Skeletal muscle satellite cell (primary cell): Measurements from ENCODE around the gene TTC31.

Experiments
- H3K27me3 ChIP-seq: 2 replicates; pipeline ENCODE4 v1.7.0; 2013; ENCODE audit warnings: low read length; ENCODE audit not compliant: control insufficient read depth, insufficient read depth
- H3K36me3 ChIP-seq: 2 replicates; pipeline ENCODE4 v1.7.0; 2013; ENCODE audit warnings: mild to moderate bottlenecking, control low read depth, low read length; ENCODE audit not compliant: insufficient read depth
- H3K4me1 ChIP-seq: 2 replicates; pipeline ENCODE4 v1.7.0; 2013; ENCODE audit warnings: low read length; ENCODE audit not compliant: control insufficient read depth, insufficient read depth
- H3K4me2 ChIP-seq: 2 replicates; pipeline ENCODE4 v1.7.0; 2013; ENCODE audit warnings: mild to moderate bottlenecking, low read length
- H3K4me3 ChIP-seq: 2 replicates; pipeline ENCODE4 v1.7.0; 2013; ENCODE audit warnings: low read length
- H3K9ac ChIP-seq: 2 replicates; pipeline ENCODE4 v1.7.0; 2013; ENCODE audit warnings: mild to moderate bottlenecking, low read depth, low read length, moderate library complexity
- H3K9me3 ChIP-seq: replicated peaks from 2 replicates; pipeline ENCODE4 v1.7.0; 2013; ENCODE audit warnings: mild to moderate bottlenecking, control low read depth, low read length

The TTC31 gene

DNA sequence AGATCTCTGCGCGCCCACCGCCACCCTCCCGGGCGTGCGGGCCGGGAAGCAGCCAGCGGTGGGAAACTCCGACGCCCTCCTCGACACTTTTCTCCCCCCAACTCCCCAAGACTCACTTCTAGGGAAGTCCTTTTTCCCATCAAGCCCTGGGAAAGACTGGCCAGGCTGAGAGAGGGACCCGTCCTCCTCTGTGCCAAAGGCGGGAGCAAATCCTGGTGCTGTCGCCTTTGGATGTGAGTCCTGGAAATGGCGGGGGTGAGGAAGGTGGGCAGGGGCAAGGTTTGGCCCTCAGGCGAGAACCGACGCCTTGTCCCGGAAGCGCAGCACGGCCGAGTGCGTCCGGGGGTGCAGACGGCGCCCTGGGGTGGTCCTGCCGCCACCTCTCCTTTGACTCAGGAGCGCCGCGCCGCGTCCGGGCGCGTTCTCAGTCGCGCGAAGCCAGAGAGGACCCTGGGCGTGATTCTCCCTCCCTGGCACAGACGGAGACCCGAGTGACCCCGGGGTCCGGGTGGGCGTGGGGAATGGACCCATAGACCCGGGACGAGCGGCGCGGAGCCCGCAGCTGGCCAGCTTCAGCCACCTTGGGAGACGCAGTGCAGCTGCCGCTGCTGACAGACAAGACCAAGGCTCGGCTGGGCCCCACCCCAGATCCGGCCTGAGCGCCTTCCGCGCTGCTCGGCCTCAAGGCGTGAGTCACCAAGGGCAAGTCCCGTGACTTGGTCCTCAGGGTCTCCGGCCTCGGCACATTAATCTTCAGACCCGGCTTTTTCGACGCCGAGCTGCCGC, 20.0 kb downstream of the TTC31 start:
- Histone ChIP-seq H3K4me3 (peak overlapping the region; percentile 77), H3K9ac (peak overlapping the region; percentile 85), H3K27me3 (peaks cover 31% of the 10 kb centered on the region), H3K9me3 (no peaks in the 10 kb centered on the region), H3K4me2 (peak overlapping the region; percentile 97), H3K36me3 (peaks cover 17% of the 10 kb centered on the region), H3K4me1 (peaks cover 59% of the 10 kb centered on the region)

DNA sequence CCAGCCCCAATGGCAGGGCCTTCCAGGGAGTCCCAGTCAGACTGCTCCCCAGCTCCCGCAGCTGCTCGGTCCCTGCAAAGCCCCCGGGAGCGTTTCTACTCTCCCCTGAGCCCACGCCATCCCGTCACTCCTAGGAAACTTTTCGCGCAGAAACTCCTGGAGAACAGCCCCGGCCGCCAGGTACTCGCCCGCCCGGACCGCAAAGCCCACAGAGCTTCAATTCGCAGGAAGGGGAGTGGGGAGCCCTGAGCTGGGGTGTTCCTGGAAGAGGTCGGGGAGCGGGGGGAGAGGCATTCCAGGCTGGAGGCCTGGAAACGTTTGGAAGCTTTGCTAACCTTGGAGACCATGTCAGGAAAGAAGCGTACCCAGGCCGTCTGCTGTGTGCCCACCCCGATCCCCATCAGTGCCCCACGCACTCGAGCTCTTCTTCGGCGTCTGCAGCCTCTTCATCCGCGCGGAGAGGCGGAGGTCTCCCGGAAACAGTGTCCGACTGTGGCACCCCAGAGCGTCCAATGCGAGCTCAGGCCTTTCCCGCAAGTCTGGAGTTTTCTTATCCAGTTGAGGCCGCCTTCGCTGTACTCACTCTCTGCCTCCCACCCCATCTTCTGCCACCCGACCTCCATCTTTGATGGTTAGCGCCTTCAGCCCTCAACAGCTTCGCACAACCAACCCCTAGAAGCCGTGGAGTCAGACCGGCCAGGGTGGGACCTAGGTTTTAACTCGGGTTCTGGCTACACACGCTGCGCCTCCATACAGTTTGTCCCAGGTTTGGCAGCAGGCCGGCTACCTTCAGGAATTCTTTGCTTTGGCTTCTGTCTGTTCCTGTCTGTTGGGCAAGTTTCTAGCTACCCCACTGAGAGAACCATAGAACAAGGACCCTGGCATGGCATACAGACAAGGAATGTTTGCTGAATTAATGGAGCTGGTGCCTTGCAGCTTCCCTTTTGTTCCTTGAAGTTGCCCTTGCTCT, 20.9 kb downstream of the TTC31 start:
- Histone ChIP-seq H3K4me3 (peak overlapping the region; percentile 77), H3K9me3 (no peaks in the 10 kb centered on the region), H3K4me2 (peak overlapping the region; percentile 97), H3K27me3 (peaks cover 24% of the 10 kb centered on the region), H3K36me3 (peaks cover 17% of the 10 kb centered on the region), H3K9ac (peak overlapping the region; percentile 85), H3K4me1 (peaks cover 56% of the 10 kb centered on the region)

DNA sequence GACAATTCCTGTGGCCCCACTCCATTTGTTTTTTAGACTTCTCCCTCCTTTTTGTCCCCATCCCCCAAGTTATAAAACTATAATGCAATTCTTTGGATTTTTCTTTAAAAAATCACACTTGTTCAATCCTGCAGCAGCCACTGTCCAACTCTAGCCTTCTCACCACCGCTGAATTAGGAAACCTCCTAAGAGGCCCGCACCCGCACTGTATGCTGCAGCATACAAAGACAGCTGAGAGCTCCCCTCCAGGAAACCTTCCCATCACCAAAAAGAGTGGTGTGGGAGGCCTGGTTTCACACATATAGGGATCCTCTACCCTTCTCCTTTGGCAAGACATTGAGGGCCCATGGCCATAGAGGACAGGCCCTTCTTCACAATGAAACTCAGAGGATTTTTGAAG, 21.7 kb downstream of the TTC31 start:
- H3K4me3 ChIP-seq = no peak overlapping the region
- H3K4me2 ChIP-seq = peak overlapping the region; percentile 29
- H3K27me3 ChIP-seq = peaks cover 19% of the 10 kb centered on the region
- H3K4me1 ChIP-seq = peaks cover 48% of the 10 kb centered on the region
- peaks cover 17% of the 10 kb centered on the region for H3K36me3 ChIP-seq
- H3K9ac ChIP-seq = no peak overlapping the region
- H3K9me3 ChIP-seq = no peaks in the 10 kb centered on the region

DNA sequence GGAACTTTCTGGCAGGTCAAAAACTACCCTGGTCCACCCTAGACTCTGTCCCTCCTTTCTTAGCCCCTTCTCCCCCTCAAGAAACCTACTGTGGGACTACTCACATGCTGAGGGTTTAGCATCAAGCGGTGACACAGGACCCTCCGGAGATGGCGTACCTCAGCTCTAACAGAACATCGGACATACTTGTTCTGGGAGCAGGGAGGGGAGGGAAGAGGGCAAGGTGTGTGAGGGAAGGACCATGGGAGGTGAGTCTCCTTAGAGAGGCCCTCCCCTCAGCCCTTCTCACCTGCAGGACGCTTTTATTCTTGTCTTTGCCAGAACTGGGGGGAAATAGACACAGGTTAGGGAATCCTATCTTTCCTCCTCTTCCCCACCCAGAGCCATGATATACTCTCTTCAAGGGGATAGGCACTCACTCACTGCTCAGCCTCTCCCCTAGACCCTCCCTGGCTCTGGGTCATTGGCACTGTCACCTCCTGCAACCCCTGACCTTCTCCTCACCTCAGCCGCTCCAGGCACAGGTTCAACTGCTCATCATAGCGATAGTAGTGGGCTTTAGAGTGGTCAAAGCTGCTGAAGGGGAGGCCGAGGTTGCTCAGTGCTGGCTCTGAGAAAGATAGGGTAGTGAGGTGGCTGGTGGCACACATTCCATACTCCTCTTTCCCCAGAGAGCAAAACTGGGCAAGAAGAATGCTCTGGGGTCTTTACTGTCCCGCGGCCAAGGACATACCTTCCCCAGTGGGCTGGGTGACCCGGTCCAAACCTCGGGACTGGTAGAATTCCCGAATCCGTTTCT, 22.8 kb downstream of the TTC31 start:
- peak overlapping the region; percentile 75 for H3K4me2 ChIP-seq
- peaks cover 17% of the 10 kb centered on the region for H3K36me3 ChIP-seq
- no peak overlapping the region for H3K9ac ChIP-seq
- H3K4me3 ChIP-seq = peak overlapping the region; percentile 98
- peaks cover 17% of the 10 kb centered on the region for H3K27me3 ChIP-seq
- no peaks in the 10 kb centered on the region for H3K9me3 ChIP-seq
- peaks cover 47% of the 10 kb centered on the region for H3K4me1 ChIP-seq

DNA sequence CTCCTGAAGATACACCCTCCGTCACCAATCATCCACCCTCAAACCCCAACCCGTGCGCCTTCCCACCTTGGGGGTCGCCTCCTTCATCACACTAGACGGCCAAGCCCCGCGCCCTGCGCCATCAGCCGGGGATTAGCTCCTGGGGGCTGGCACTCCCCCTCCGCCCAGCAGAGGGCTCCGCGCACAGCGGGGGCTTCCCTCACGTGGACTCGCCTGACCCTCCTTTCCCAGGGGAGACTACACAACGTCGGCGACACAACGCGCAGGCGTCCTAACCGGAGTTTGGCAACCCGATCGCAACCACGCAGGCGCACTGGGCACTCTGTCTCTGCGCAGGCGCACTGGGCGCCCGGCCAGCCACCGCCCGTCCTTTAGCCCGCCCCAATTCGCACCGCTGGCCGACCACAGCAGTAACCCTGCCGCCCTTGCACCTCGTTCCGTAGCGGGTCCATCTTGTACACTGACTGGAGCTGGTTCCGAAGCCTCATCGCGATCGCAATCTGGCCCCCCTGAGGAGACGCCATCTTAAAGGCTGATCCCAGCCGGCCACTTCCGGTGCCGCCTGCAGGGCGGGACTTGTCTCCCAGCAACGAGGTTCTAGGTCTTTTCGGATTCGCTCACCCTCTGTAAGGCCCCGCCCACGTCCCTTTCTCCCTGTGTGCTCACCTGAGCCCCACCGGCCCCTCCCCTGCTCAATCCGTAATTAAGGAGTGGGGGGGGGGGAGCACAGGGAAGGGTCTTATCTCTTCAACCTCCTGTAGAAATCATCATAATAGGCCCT, 24.5 kb downstream of the TTC31 start, which contains the start of gene PCGF1:
PCGF1 (minus strand) TSS at position 551 of the 781 bp plus-strand sequence; CDS start at position 524, 27 bp downstream.
- Histone ChIP-seq H3K4me3 (peak within 1 kb of the TSS; percentile 98), H3K4me2 (peak within 1 kb of the TSS; percentile 97), H3K9me3 (no peaks in the 10 kb centered on the region), H3K27me3 (peaks cover 10% of the 10 kb centered on the region), H3K36me3 (peaks cover 17% of the 10 kb centered on the region), H3K9ac (peak within 1 kb of the TSS; percentile 99), H3K4me1 (peaks cover 53% of the 10 kb centered on the region)

DNA sequence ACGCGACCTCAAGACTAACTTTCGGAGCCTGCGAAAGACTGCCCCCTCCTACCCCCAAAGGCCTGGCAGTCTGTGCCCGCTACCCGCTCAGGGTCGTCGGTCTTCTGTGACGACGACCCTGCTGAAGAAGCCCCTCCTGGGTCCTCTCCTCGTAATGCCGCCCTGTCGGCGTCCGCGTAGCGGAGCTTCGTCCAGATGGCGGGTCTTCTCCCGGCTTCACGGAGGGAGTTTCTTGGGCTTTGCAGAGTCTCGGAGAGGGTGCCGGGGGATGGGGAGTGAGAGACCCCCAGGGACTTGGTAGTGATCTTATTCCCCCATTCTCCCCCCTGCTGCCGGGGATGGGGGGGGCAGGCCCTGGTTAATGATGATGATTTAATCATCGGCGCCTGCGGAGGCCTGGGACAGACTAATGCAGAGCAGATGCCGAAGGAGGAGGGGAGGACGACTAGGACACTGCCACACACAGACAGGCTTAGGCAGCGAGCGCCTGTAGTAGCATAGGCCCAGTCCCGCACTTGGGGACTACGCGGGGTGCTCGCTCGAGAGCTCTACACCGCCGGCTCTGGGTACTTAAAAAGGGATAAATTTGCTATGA, 25.1 kb downstream of the TTC31 start:
- Histone ChIP-seq H3K27me3 (peaks cover 15% of the 10 kb centered on the region), H3K4me3 (peak overlapping the region; percentile 98), H3K4me1 (peaks cover 46% of the 10 kb centered on the region), H3K36me3 (peaks cover 17% of the 10 kb centered on the region), H3K4me2 (peak overlapping the region; percentile 97), H3K9ac (peak overlapping the region; percentile 99), H3K9me3 (no peaks in the 10 kb centered on the region)

DNA sequence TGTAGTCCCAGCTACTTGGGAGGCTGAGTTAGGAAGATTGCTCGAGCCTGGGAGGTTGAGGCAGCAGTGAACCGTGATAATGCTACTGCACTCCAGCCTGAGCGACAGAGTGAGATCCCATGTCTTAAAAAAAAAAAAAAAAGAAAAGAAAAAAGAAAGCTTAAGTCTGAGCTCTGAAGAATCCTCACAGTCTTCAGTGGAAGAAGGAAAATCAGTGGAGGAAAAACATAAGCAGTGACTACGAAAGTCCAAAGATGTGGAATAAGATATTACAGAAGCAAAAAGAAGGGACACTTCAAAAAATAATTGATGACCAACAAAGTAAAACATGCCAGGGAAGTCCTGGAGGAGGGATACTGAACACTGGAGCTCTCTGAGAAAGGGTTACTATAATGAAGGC, 27.4 kb downstream of the TTC31 start:
- Histone ChIP-seq H3K9ac (no peak overlapping the region), H3K4me3 (no peak overlapping the region), H3K27me3 (peaks cover 38% of the 10 kb centered on the region), H3K9me3 (no peaks in the 10 kb centered on the region), H3K4me1 (peaks cover 32% of the 10 kb centered on the region), H3K4me2 (no peak overlapping the region), H3K36me3 (peaks cover 9% of the 10 kb centered on the region)

DNA sequence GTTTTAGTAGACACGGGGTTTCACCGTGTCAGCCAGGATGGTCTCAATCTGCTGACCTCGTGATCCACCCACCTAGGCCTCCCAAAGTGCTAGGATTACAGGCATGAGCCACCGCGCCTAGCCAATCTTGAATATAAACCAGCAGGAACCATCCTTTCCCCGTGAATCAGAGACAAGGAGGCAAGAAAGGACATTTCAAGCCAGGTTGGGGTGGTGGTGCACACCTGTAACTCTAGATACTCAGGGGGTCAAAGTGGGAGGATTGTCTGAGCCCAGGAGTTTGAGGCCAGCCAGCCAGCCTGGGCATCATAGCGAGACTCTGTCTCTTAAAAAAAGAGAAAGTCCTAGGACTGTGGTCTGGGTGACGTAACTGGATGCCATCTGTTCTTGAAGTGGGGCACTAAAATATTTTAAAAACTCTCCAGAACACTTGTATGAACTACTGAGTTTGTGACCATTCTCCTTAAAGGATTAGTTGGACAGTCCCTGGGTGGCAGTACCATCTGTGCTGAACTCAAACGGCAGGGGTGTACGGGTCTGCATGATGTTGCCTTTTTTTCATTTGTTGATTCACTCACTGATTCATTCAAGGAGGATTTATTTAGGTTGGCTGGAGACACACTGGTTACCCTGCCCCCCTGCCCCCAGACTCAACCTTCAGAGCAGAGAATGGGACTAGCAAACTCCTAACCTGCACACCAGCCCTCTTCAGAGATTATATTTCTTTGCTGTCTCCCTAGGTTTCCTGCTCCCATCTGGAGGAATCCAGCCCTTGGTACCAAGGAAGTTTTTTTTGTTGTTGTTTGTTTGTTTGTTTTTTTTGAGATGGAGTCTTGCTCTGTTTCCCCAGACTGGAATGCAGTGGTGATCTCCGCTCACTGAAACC, 28.5 kb downstream of the TTC31 start:
- Histone ChIP-seq H3K4me2 (peak overlapping the region; percentile 25), H3K4me1 (peaks cover 24% of the 10 kb centered on the region), H3K4me3 (no peak overlapping the region), H3K9ac (no peak overlapping the region), H3K36me3 (no peaks in the 10 kb centered on the region), H3K9me3 (peaks cover under 1% of the 10 kb centered on the region), H3K27me3 (peaks cover 48% of the 10 kb centered on the region)

DNA sequence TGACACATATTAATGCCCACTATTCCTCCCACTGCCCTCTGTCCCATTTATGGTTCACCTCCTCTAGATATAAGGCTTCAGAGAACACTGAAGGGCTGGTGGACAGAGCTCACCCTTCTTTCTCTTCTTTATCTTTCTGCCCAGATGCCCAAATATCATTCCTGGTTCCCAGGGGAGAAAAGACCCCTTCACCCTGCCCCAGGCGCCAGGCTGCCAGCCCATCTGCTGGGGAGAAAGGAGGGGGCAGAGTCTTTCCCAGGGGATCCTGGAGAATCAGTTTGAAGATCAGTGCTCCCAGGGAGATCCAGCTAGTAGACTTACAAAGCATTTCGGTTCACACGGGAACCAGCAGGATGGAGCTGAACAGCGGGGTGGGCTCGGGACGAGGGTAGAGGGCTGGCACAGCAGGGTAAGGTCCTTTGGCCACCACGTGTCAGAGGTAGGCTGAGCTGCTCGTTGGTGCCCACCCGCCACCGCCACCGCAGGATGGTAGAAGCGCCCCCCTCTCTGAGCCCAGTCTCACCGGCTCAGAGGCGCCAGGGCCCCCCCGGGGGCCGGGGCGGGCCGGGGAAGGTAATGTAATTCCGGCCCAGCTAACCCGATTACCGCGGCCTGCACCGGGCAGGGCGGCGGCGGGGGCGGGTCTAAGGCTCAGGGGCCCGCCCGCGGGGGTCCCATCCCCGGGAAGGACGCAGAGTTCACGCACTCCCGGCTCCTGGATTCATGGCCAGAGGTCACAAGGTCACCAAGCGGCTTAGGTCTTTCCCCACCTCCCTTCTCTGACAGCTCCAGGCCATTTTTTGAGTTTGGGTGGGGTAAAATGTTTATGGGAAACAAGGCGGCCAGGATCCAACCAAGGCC, 30.1 kb downstream of the TTC31 start:
- H3K4me3 ChIP-seq = no peak overlapping the region
- H3K36me3 ChIP-seq = no peaks in the 10 kb centered on the region
- H3K4me1 ChIP-seq = peaks cover 15% of the 10 kb centered on the region
- peaks cover 5% of the 10 kb centered on the region for H3K9me3 ChIP-seq
- H3K4me2 ChIP-seq = no peak overlapping the region
- H3K9ac ChIP-seq = no peak overlapping the region
- peaks cover 62% of the 10 kb centered on the region for H3K27me3 ChIP-seq
